SU-DHL-6 (cell line): ENCODE data around the gene PRKG2.

Source experiments
- H2AFZ ChIP-seq: fragments of 200-600 bp; sonication (generic); 2 replicates; pipeline ENCODE4 v1.6.1; 2014; ENCODE audit warnings: low read depth, mild to moderate bottlenecking, moderate library complexity, mixed read lengths, antibody characterized with exemption, low read length; ENCODE audit not compliant: severe bottlenecking
- H3F3A ChIP-seq: fragments of 200-600 bp; shearing (Covaris generic); 2 replicates; pipeline ENCODE4 v1.6.0; 2016; ENCODE audit warnings: antibody characterized with exemption, mild to moderate bottlenecking; ENCODE audit not compliant: insufficient read depth
- H3K27ac ChIP-seq: fragments of 200-600 bp; sonication (generic); 2 replicates; pipeline ENCODE4 v1.5.1; 2016; ENCODE audit warnings: low read depth, mild to moderate bottlenecking, low read length, moderate library complexity, mixed read lengths
- H3K27me3 ChIP-seq: fragments of 200-600 bp; sonication (generic), shearing (Covaris generic); 2 replicates; pipeline ENCODE4 v1.6.0; 2014; ENCODE audit warnings: mild to moderate bottlenecking, low read length
- H3K36me3 ChIP-seq: fragments of 200-600 bp; sonication (generic); 2 replicates; pipeline ENCODE4 v1.6.1; 2014; ENCODE audit warnings: mild to moderate bottlenecking, low read length, mixed read lengths
- H3K4me2 ChIP-seq: fragments of 300-600, 200-600 bp; shearing (Covaris generic), sonication (generic); 2 replicates; pipeline ENCODE4 v1.6.0; 2014; ENCODE audit warnings: low read length, low read depth, mild to moderate bottlenecking; ENCODE audit not compliant: poor library complexity, severe bottlenecking
- H3K4me3 ChIP-seq: fragments of 200-600 bp; sonication (generic); 2 replicates; pipeline ENCODE4 v1.5.1; 2014; ENCODE audit warnings: antibody characterized with exemption, low read length, mild to moderate bottlenecking, mixed read lengths; ENCODE audit not compliant: insufficient read depth, poor library complexity, severe bottlenecking
- H3K79me2 ChIP-seq: fragments of 200-600 bp; sonication (generic); 2 replicates; pipeline ENCODE4 v1.6.1; 2014; ENCODE audit warnings: mild to moderate bottlenecking, low read length, moderate library complexity; ENCODE audit not compliant: insufficient read depth
- H3K9ac ChIP-seq: fragments of 200-600 bp; sonication (generic); 2 replicates; pipeline ENCODE4 v1.7.0; 2014; ENCODE audit warnings: mild to moderate bottlenecking, low read length
- H3K9me2 ChIP-seq: fragments of 200-600 bp; sonication (generic); replicated peaks from 2 replicates; pipeline ENCODE4 v1.6.1; 2014; ENCODE audit warnings: low read length; ENCODE audit not compliant: insufficient read depth
- H3K9me3 ChIP-seq: fragments of 200-600 bp; sonication (generic); 2 replicates; pipeline ENCODE4 v1.6.1; 2014; ENCODE audit warnings: low read length, mixed read lengths; ENCODE audit not compliant: insufficient read depth
- H4K20me1 ChIP-seq: fragments of 200-600 bp; sonication (generic); 2 replicates; pipeline ENCODE4 v1.6.1; 2014; ENCODE audit warnings: low read depth, mild to moderate bottlenecking, antibody characterized with exemption, low read length, moderate library complexity, mixed read lengths
- CTCF ChIP-seq: fragments of 200-600 bp; sonication (generic); IDR thresholded peaks from one replicate; pipeline ENCODE4 v1.5.1; 2017; ENCODE audit warnings: antibody characterized with exemption, mild to moderate bottlenecking, low read length, moderate library complexity; ENCODE audit not compliant: insufficient read depth, poor library complexity, severe bottlenecking
- EZH2phosphoT487 ChIP-seq: fragments of 200-600 bp; sonication (generic), shearing (Covaris generic); conservative IDR thresholded peaks from 2 replicates; pipeline ENCODE4 v1.6.1; 2018; ENCODE audit warnings: mild to moderate bottlenecking, antibody characterized with exemption, low read length, moderate library complexity, mixed read lengths

The PRKG2 gene

GRCh38 chr4:81131563-81131962 is 83.5 kb downstream of the PRKG2 start:
- H3K27me3 ChIP-seq, result no peaks in the 10 kb centered on the region
- H3K9me2 ChIP-seq, result no peaks in the 10 kb centered on the region
- H3K4me3 ChIP-seq, result no peak overlapping the region
- H3K4me2 ChIP-seq, result no peak overlapping the region
- H3K36me3 ChIP-seq, result no peaks in the 10 kb centered on the region
- no peaks in the 10 kb centered on the region for H4K20me1 ChIP-seq
- TF ChIP-seq EZH2phosphoT487, result no peak
- no peak for TF ChIP-seq CTCF
- H2AFZ ChIP-seq, result no peak overlapping the region
- no peaks in the 10 kb centered on the region for H3F3A ChIP-seq
- no peaks in the 10 kb centered on the region for H3K9me3 ChIP-seq
- no peak overlapping the region for H3K27ac ChIP-seq
- H3K9ac ChIP-seq, result no peak overlapping the region
- H3K79me2 ChIP-seq, result no peaks in the 10 kb centered on the region

GRCh38 chr4:81131066-81131465 is 84.0 kb downstream of the PRKG2 start:
- H4K20me1 ChIP-seq, result no peaks in the 10 kb centered on the region
- no peak overlapping the region for H3K4me3 ChIP-seq
- no peaks in the 10 kb centered on the region for H3F3A ChIP-seq
- TF ChIP-seq CTCF, result no peak
- no peak for TF ChIP-seq EZH2phosphoT487
- no peaks in the 10 kb centered on the region for H3K36me3 ChIP-seq
- no peak overlapping the region for H2AFZ ChIP-seq
- no peaks in the 10 kb centered on the region for H3K79me2 ChIP-seq
- no peaks in the 10 kb centered on the region for H3K9me2 ChIP-seq
- no peaks in the 10 kb centered on the region for H3K9me3 ChIP-seq
- no peaks in the 10 kb centered on the region for H3K27me3 ChIP-seq
- no peak overlapping the region for H3K4me2 ChIP-seq
- H3K27ac ChIP-seq, result no peak overlapping the region
- no peak overlapping the region for H3K9ac ChIP-seq

- Histone ChIP-seq H3F3A (no peaks in the 10 kb centered on the region), H3K9ac (no peak overlapping the region)
Measured at GRCh38 chr4:81130569-81130968, 84.5 kb downstream of the PRKG2 start.

More at GRCh38 chr4:81130569-81130968, 84.5 kb downstream of the PRKG2 start:
- H3K4me3 ChIP-seq, result no peak overlapping the region
- no peaks in the 10 kb centered on the region for H4K20me1 ChIP-seq
- no peak overlapping the region for H3K4me2 ChIP-seq
- H3K9me3 ChIP-seq, result no peaks in the 10 kb centered on the region
- TF ChIP-seq CTCF, result no peak
- no peak for TF ChIP-seq EZH2phosphoT487
- no peaks in the 10 kb centered on the region for H3K9me2 ChIP-seq
- H3K36me3 ChIP-seq, result no peaks in the 10 kb centered on the region
- H3K27me3 ChIP-seq, result no peaks in the 10 kb centered on the region
- H3K79me2 ChIP-seq, result no peaks in the 10 kb centered on the region
- no peak overlapping the region for H2AFZ ChIP-seq
- H3K27ac ChIP-seq, result no peak overlapping the region
